Activated CD8-positive, alpha-beta T cell treated with anti-CD3 and anti-CD28 coated beads for 36 hours (primary cell): ENCODE measurements around the gene SIX5. TPM values are rescaled to one million over a fixed set of nuclear protein-coding genes. Genes with fewer than 3 reads are reported as not detected.

Experiments used
- ATAC-seq: fragments of 200-7000 bp; cut with Tn5 transposase; one replicate; pipeline ENCODE4 v1.10.0; 2021; ENCODE audit warnings: mild to moderate bottlenecking, moderate library complexity
- CTCF ChIA-PET: fragments of 350-600 bp; sonication (Branson Sonifier 250); formaldehyde crosslinking; loops from one replicate; lab custom pipeline; 2021; ENCODE audit warnings: antibody characterized with exemption; lab: Charles Lee
- POLR2A ChIA-PET: fragments of 350-600 bp; sonication (Branson Sonifier 250); formaldehyde crosslinking; loops from one replicate; lab custom pipeline; 2021; ENCODE audit warnings: antibody characterized with exemption; lab: Charles Lee
- DNase-seq: peaks from one replicate; pipeline ENCODE4 v3.0.0-alpha.2; 2020
- H3K27ac Mint-ChIP-seq: one replicate; pipeline ENCODE4 v1.8.0; 2021; ENCODE audit warnings: mild to moderate bottlenecking, mixed read lengths
- H3K27me3 Mint-ChIP-seq: one replicate; pipeline ENCODE4 v1.8.0; 2021; ENCODE audit warnings: mixed read lengths
- H3K36me3 Mint-ChIP-seq: one replicate; pipeline ENCODE4 v1.8.0; 2021; ENCODE audit warnings: low read depth, mixed read lengths
- H3K4me1 Mint-ChIP-seq: one replicate; pipeline ENCODE4 v1.8.0; 2021; ENCODE audit warnings: low read depth, mixed read lengths
- H3K4me3 Mint-ChIP-seq: one replicate; pipeline ENCODE4 v1.8.0; 2021; ENCODE audit warnings: mild to moderate bottlenecking, moderate library complexity, mixed read lengths
- H3K9me3 Mint-ChIP-seq: one replicate; pipeline ENCODE4 v1.8.0; 2021; ENCODE audit warnings: mixed read lengths
- intact Hi-C: fragments of 100-400 bp; cut with micrococcal nuclease; formaldehyde crosslinking; loops from one replicate; pipeline ENCODE4 v1.10.0; 2022
- total RNA-seq, 2 experiments: library from RNA; stranded (reverse); gene quantifications; one replicate each; pipeline ENCODE4 v1.2.3, GENCODE V29; 2021
- TF ChIP-seq, protein P1 (sequence below): fragments of 200-600 bp; IDR thresholded peaks from one replicate; pipeline ENCODE4 v1.8.0; 2022; ENCODE audit warnings: antibody characterized with exemption, mild to moderate bottlenecking

The SIX5 gene
- total RNA-seq, 2 experiments from 2014 or later: 0.97 to 1.5 TPM

DNA sequence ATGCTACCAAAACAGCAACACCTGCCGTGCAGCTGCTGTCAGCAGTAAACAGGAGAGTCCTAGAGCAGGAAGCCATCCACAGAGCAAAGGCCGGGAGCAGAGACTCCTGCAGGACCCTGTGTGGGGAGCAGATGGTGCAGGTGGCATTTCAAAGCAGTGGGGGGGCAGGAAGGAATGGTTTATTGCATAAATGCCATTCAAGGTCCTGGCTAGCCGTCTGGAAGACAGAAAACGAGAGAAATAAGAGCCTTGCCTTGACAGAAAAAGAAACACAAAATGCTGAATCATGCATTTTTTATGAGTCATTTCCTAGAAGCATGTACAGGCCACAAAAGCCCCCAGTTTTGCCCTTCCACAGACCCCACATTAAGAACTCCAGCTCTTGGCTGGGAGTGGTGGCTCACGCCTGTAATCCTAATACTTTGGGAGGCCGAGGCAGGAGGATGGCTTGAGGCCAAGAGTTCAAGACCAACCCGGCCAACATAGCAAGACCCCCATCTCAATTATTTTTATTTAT lies 40.6 kb upstream of the SIX5 start:
- DNase-seq (no peak), ATAC-seq (peak; percentile 58)
- TF ChIP-seq, protein P1, sequence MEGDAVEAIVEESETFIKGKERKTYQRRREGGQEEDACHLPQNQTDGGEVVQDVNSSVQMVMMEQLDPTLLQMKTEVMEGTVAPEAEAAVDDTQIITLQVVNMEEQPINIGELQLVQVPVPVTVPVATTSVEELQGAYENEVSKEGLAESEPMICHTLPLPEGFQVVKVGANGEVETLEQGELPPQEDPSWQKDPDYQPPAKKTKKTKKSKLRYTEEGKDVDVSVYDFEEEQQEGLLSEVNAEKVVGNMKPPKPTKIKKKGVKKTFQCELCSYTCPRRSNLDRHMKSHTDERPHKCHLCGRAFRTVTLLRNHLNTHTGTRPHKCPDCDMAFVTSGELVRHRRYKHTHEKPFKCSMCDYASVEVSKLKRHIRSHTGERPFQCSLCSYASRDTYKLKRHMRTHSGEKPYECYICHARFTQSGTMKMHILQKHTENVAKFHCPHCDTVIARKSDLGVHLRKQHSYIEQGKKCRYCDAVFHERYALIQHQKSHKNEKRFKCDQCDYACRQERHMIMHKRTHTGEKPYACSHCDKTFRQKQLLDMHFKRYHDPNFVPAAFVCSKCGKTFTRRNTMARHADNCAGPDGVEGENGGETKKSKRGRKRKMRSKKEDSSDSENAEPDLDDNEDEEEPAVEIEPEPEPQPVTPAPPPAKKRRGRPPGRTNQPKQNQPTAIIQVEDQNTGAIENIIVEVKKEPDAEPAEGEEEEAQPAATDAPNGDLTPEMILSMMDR: no peak
- POLR2A ChIA-PET: interaction anchor here (0.8 to 1.4 kb wide), 2 partner anchors 10 to 29 kb away, joined by 3 to 4 read pairs; no protein-coding TSS in a partner anchor
- peaks cover 2% of the 10 kb centered on the region for H3K27me3 Mint-ChIP-seq
- H3K4me1 Mint-ChIP-seq: peaks cover 6% of the 10 kb centered on the region
- H3K36me3 Mint-ChIP-seq: peaks cover 4% of the 10 kb centered on the region
- H3K9me3 Mint-ChIP-seq: no peaks in the 10 kb centered on the region
- H3K27ac Mint-ChIP-seq: no peak overlapping the region
- no peak overlapping the region for H3K4me3 Mint-ChIP-seq
- CTCF ChIA-PET: interaction anchor here (1.6 to 3.4 kb wide), 3 partner anchors 7 to 40 kb away, joined by 7 to 17 read pairs (median 12); partner anchors contain the start of gene SIX5
- intact Hi-C loops: no loop called here

DNA sequence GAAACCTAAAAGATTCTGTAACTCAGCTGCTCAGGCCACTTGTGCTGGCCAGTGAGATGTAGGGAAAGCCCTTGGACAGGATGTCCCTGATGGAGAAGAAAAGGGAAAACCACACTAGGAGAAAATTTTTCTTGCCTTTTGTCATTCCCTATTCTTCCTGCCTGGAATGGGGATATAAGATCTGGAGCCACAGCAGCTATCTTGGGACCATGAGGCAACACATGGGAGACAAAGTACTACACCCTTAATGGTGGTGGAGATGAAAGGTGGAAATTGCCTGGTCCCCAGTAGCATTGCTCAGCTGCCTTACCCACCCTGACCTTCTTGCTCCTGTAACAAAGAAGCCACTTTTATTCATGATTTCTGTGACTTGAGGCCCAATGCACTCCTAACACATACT lies 36.7 kb upstream of the SIX5 start:
- peaks cover 1% of the 10 kb centered on the region for H3K27me3 Mint-ChIP-seq
- ChIA-PET CTCF (interaction anchor here (1.3 to 2.3 kb wide), 3 partner anchors 11 to 36 kb away, joined by 5 to 17 read pairs (median 5); partner anchors contain the start of gene SIX5), POLR2A (interaction anchor here (0.7 kb wide), 1 partner anchor 33 kb away, joined by 3 read pairs; no protein-coding TSS in a partner anchor)
- no peak overlapping the region for H3K4me3 Mint-ChIP-seq
- no peak overlapping the region for H3K27ac Mint-ChIP-seq
- TF ChIP-seq, protein P1: no peak
- no peak for ATAC-seq
- no peaks in the 10 kb centered on the region for H3K36me3 Mint-ChIP-seq
- H3K9me3 Mint-ChIP-seq: no peaks in the 10 kb centered on the region
- intact Hi-C loops: no loop called here
- H3K4me1 Mint-ChIP-seq: peaks cover 6% of the 10 kb centered on the region
- DNase-seq: no peak

DNA sequence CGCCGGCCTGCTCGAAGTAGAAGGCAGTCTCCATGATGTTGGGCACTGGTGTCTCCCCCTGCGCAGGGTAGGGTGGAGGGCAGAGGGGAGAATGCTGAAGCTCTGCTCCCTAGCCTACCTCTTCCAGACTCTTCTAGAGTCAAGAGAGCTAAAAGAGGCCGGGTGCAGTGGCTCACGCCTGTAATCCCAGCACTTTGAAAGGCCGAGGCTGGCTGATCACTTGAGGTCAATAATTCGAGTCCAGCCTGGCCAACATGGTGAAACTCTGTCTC lies 35.8 kb upstream of the SIX5 start:
- no peak for DNase-seq
- H3K36me3 Mint-ChIP-seq: no peaks in the 10 kb centered on the region
- CTCF ChIA-PET: interaction anchor here (0.9 to 2.3 kb wide), 3 partner anchors 10 to 35 kb away, joined by 3 to 17 read pairs (median 5); partner anchors contain the start of gene SIX5
- H3K9me3 Mint-ChIP-seq: no peaks in the 10 kb centered on the region
- H3K4me1 Mint-ChIP-seq: peaks cover 6% of the 10 kb centered on the region
- no peak for ATAC-seq
- TF ChIP-seq, protein P1: no peak
- peaks cover 1% of the 10 kb centered on the region for H3K27me3 Mint-ChIP-seq
- no peak overlapping the region for H3K27ac Mint-ChIP-seq
- POLR2A ChIA-PET: interaction anchor here (0.7 kb wide), 1 partner anchor 32 kb away, joined by 3 read pairs; no protein-coding TSS in a partner anchor
- intact Hi-C loops: no loop called here
- no peak overlapping the region for H3K4me3 Mint-ChIP-seq

DNA sequence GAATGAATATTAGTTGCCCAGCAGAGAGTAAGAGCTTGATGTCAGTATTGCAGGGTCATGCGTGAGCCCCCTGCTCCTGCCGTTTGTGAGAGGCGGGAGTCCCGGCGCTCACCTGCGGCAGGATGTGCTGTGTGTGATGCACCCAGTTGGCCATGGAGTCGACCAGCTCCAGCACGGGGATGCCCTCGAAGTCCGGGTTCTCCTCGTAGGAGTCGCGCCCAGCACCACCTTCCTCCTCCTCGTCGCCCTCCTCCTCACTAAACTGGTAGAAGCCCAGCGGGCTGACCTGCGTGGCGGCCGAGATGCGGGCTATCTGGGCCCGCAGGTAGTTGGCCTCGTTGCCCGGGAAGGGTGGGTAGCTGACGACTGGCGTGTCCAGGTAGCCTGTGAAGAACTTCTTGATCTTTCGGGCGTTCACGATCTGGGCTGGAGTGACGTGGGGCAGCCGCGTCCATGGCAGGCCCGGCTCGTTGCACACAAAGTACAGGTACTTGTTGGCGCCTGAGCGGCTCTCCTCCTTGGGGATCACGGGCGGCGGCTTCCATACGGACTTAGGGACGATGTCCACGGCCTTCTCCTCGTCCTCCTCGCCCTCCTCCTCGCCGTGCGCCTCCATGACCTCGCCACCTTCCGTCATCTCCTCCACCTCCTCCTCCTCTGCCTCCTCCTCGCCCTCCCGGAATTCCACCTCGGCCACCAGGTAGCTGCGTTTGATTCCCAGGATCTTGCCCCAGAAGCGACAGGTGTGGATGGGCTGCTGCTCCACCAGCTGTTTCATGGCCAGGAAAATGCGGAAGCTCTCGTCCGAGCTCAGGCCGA lies 35.3 kb upstream of the SIX5 start:
- Mint-ChIP-seq H3K36me3 (no peaks in the 10 kb centered on the region), H3K4me1 (peaks cover under 1% of the 10 kb centered on the region), H3K9me3 (no peaks in the 10 kb centered on the region), H3K4me3 (no peak overlapping the region), H3K27ac (no peak overlapping the region), H3K27me3 (peaks cover 1% of the 10 kb centered on the region)
- CTCF ChIA-PET: interaction anchor here (0.9 to 2.3 kb wide), 3 partner anchors 9 to 35 kb away, joined by 3 to 17 read pairs (median 5); partner anchors contain the start of gene SIX5
- intact Hi-C loops: no loop called here
- TF ChIP-seq, protein P1: no peak
- POLR2A ChIA-PET: interaction anchor here (0.8 kb wide), 1 partner anchor 24 kb away, joined by 3 read pairs; no protein-coding TSS in a partner anchor
- ATAC-seq: no peak
- no peak for DNase-seq
